ENCODE results near the gene STK26. TPM values are rescaled to one million over a fixed set of nuclear protein-coding genes. Genes with fewer than 3 reads are reported as not detected.
"Not testable (repeated sequence)": the region's sequence is repeated elsewhere in the genome, so short reads cannot be mapped to it uniquely, and the experiment has no call there.

STK26 gene
- total RNA-seq, 4 donors from 2014 or later: 11.8 to 18.0 (median 16.0) TPM

GRCh38 chrX:131987252-131987651, 35.9 kb upstream of the STK26 start:
- Histone ChIP-seq H3K9me3 (no peaks in the 10 kb centered on the region), H3K4me1 (no peaks in the 10 kb centered on the region), H3K27ac (no peak overlapping the region), H3K27me3 (no peaks in the 10 kb centered on the region), H3K36me3 (no peaks in the 10 kb centered on the region), H3K4me3 (no peak overlapping the region)
- WGBS, 2 donors (ENCODE audit: low coverage in 1 of 2): 30 to 59% methylated on average over 5 of the region's 5 CpGs
- TF ChIP-seq, protein P1, sequence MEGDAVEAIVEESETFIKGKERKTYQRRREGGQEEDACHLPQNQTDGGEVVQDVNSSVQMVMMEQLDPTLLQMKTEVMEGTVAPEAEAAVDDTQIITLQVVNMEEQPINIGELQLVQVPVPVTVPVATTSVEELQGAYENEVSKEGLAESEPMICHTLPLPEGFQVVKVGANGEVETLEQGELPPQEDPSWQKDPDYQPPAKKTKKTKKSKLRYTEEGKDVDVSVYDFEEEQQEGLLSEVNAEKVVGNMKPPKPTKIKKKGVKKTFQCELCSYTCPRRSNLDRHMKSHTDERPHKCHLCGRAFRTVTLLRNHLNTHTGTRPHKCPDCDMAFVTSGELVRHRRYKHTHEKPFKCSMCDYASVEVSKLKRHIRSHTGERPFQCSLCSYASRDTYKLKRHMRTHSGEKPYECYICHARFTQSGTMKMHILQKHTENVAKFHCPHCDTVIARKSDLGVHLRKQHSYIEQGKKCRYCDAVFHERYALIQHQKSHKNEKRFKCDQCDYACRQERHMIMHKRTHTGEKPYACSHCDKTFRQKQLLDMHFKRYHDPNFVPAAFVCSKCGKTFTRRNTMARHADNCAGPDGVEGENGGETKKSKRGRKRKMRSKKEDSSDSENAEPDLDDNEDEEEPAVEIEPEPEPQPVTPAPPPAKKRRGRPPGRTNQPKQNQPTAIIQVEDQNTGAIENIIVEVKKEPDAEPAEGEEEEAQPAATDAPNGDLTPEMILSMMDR (IDR thresholded peaks at IDR 0.05): no peak
- TF ChIP-seq POLR2A (IDR thresholded peaks at IDR 0.05) (no peak), EP300 (IDR thresholded peaks at IDR 0.05) (no peak), POLR2AphosphoS5 (IDR thresholded peaks at IDR 0.05) (no peak)
- ATAC-seq: no peak

- Histone ChIP-seq H3K27me3 (no peaks in the 10 kb centered on the region), H3K4me1 (no peaks in the 10 kb centered on the region), H3K27ac (no peak overlapping the region), H3K9me3 (no peaks in the 10 kb centered on the region), H3K4me3 (no peak overlapping the region), H3K36me3 (no peaks in the 10 kb centered on the region)
- no peak for TF ChIP-seq POLR2AphosphoS5 (IDR thresholded peaks at IDR 0.05)
- ATAC-seq: no peak
These were observed 34.9 kb upstream of the STK26 start for GRCh38 chrX:131988236-131988635.

GRCh38 chrX:132001127-132001526, 22.0 kb upstream of the STK26 start:
- Histone ChIP-seq H3K4me3 (no peak overlapping the region), H3K27me3 (no peaks in the 10 kb centered on the region), H3K27ac (no peak overlapping the region), H3K9me3 (no peaks in the 10 kb centered on the region), H3K4me1 (no peaks in the 10 kb centered on the region), H3K36me3 (no peaks in the 10 kb centered on the region)
- no peak for TF ChIP-seq POLR2A (IDR thresholded peaks at IDR 0.05)
- TF ChIP-seq, protein P1 (IDR thresholded peaks at IDR 0.05): no peak
- TF ChIP-seq EP300 (IDR thresholded peaks at IDR 0.05): no peak
- no peak for TF ChIP-seq POLR2AphosphoS5 (IDR thresholded peaks at IDR 0.05)
- WGBS, 2 donors (ENCODE audit: low coverage in 1 of 2): 63 to 76% methylated on average over 2 to 3 of the region's 3 CpGs
- no peak for ATAC-seq

DNA sequence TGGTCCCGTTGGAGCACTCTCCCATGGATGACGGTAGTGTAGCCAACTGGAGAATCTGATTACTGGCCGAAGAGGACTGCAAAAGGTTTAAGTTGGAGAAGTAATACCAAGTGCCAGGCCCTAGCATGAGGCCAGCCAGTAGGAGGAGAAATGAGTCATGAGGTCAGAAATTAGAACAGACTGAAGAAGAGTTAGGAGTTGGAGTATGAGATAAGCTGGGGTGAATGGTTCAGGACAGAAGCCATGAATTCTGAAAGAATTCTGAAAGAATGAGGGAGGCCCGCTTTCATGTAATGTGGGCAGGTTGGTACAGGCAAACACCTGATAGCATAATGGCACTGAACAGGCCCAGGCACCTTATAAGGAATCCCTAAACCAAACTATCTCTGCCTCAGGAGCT, 18.4 kb upstream of the STK26 start:
- H3K27ac ChIP-seq: no peak overlapping the region
- TF ChIP-seq POLR2AphosphoS5 (IDR thresholded peaks at IDR 0.05) (no peak), POLR2A (IDR thresholded peaks at IDR 0.05) (no peak), EP300 (IDR thresholded peaks at IDR 0.05) (no peak)
- TF ChIP-seq, protein P1 (IDR thresholded peaks at IDR 0.05): no peak
- ATAC-seq: no peak
- no peaks in the 10 kb centered on the region for H3K27me3 ChIP-seq
- no peaks in the 10 kb centered on the region for H3K36me3 ChIP-seq
- H3K9me3 ChIP-seq: no peaks in the 10 kb centered on the region
- 100% methylated on average over 1 of the region's 4 CpGs; no CpG with 5 or more reads in 1 of the 2 donors for whole genome bisulfite sequencing, 2 donors (ENCODE audit: low coverage in 1 of 2)
- no peaks in the 10 kb centered on the region for H3K4me1 ChIP-seq
- H3K4me3 ChIP-seq: no peak overlapping the region

- H3K27me3 ChIP-seq: no peaks in the 10 kb centered on the region
- H3K27ac ChIP-seq: no peak overlapping the region
- TF ChIP-seq, protein P1 (IDR thresholded peaks at IDR 0.05): no peak
- TF ChIP-seq POLR2AphosphoS5 (IDR thresholded peaks at IDR 0.05): no peak
- no peak for TF ChIP-seq EP300 (IDR thresholded peaks at IDR 0.05)
- no peak for TF ChIP-seq POLR2A (IDR thresholded peaks at IDR 0.05)
- no peaks in the 10 kb centered on the region for H3K9me3 ChIP-seq
- 95 to 100% methylated on average over 2 to 3 of the region's 3 CpGs for WGBS, 2 donors (ENCODE audit: low coverage in 1 of 2)
- H3K4me1 ChIP-seq: no peaks in the 10 kb centered on the region
- no peak for ATAC-seq
- no peak overlapping the region for H3K4me3 ChIP-seq
- H3K36me3 ChIP-seq: no peaks in the 10 kb centered on the region
These were observed 13.8 kb upstream of the STK26 start for GRCh38 chrX:132009350-132009749.

- not testable (repeated sequence) for H3K4me1 ChIP-seq, H3K4me3 ChIP-seq, H3K27ac ChIP-seq, H3K36me3 ChIP-seq, H3K27me3 ChIP-seq, ATAC-seq, H3K9me3 ChIP-seq
- 92% methylated on average over 2 of the region's 2 CpGs; no CpG with 5 or more reads in 1 of the 2 donors for WGBS, 2 donors (ENCODE audit: low coverage in 1 of 2)
These were observed 12.9 kb upstream of the STK26 start for GRCh38 chrX:132010213-132010612.

Data from gastroesophageal sphincter (tissue), 4 donors.